HG03442 (cell line): Measurements from ENCODE around the gene WDFY2.

Source experiments
- ATAC-seq: cut with Tn5 transposase; IDR thresholded peaks from one replicate; pipeline ENCODE4 v1.9.1; 2021; ENCODE audit warnings: mild to moderate bottlenecking, moderate library complexity; ENCODE audit not compliant: unreplicated experiment

WDFY2 gene

DNA sequence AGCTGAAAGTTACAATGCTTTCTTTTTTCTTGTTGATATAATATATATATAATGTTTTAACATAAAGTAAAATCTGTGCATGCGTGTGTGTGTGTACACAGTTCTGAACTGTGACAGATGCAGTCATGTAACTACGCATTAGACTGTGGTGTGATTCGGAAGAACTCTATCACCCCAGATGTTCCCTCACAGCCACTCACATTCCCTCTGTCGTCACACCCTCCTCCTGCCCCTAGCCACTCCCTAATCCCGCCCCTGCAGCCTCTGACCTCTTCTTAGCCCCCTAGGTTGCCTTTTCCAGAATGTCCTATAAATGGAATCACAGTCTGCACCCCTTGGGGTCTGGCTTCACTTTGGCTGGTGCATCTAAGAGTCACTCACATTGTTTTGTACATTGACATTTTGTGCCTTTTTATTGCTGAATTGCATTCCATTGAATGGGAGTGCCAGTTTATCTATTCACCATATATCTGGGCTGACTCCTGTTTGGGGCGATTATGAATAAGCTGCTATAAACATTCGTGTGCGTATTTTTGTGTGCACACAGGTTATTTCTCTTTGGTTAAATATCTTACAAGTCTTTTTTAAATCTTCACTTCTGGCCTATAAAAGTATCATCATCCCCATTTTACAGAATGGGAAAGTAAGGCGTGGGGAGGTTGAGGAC is 199.3 kb downstream of the WDFY2 start:
- no peak for ATAC-seq

DNA sequence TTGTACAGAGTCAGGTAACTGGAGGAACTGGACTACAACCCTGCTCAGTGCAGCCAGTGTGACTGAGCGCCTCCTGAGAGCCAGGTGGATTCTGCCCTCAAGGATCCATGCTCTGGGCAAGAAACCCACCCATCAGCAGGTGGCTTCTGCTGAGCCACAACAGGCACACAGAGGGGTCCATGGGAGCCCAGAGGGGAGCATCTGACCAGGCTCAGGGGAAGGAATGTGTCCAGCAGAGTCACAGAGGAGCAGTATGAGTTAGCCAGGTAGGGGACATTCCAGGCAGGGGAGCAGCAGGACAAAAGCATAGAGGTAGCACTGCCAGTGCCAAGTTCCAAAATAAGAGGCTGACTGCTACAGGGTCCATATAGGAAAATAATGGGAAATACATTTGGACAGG is 199.8 kb downstream of the WDFY2 start:
- no peak for ATAC-seq

DNA sequence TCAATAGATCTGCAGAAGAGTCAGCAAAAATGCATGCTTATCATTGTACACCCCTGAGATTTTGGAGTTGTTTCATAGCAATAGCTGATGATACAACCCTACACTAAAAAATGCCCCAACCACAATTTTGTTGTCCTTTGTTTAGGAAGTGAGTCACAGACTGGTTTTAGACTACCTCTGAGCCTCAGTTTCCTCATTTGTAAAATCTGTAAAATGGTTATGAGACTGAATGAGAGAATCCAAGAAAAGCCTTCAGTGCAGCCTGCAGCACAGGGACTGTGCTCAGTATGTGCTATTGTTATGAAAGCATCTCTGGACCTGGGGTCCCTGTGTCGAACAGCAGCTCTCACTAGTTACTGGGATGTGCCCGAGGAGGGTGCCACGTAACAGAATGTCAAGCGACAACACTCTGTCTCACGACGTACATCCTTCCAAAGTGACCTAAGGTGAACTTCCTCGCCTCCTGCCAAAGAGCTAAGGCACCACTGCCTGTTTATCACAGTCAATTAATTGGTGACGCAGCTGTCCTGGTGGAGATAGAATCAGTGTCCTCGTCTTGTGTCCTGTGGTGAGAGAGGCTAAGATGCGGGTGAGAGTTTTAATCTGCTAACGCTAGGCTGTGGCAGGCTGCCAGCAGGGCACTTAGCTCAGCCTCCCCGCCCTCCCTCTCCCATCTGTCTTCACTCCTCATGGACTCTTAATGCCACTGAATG is 201.6 kb downstream of the WDFY2 start:
- no peak for ATAC-seq

DNA sequence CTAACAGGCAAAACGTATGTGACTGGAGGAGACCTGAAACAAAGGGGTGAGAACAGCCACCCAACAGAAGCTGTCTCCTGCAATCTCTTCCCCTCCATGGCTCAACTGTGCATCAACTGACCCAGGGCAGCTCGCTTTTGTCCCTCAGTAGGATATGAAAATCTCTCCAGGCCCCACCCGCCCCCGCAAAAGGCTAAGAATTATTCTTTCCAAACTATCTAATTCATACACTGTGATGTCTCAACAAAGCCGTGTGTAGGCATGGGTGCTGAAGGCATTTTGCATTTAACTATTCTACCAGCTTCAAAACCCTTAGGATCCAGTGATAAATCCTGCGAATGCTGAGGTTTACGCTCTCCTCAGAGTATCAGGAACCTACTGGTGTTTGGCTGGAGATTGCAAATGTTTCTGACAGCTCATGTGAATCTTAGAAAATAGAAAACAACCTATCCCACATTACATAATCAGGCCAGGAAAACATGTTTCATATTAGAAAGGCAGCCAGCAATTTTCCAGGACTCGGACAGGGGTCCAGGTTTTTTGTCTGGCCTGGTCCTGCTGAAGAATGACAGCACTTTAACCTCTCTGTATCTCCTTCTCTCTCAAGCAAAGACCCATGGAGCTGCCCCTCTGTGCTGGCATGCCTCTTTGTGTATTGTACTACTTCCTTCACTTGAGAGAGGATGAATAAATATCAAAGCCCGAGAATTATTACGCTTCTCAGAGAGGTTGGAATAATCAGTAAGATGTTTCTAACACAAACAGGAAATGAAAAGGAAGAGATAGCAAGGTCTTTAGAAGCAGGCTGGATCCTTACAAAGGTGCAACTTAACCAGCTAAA is 202.4 kb downstream of the WDFY2 start:
- ATAC-seq: no peak

DNA sequence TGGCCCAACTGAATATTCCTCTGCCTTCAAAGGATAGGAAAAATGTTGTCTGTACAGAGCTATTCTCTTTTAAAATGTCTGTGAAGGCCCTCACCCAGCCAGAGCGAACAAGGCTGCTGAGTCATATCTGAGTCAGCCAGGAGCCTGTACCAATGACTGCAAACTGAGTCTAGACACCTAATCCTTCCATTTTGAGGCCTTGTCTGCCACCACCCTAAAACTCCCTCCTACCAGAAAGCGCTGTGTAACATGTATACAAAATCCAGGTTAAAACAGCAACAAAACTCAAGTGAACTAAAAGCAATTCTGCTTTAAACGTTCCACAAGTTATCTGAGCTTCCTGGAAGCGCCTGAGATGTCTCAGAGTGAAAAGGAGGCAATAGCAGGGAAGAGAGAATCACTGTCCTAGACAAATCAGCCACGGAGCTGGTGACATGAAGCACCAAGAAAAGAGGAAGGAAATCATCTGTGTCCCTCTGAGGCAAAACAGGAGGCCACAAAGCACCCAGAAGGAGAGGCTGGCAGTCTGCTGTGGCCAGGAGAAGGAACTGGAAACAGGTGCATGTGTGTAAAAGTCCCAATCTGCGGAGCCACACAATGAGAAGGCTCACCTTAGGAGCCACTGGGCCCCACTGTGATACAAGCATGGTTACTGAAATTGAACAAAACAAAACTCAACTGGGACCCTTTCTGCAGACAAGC is 209.5 kb downstream of the WDFY2 start:
- peak; percentile 51 for ATAC-seq

DNA sequence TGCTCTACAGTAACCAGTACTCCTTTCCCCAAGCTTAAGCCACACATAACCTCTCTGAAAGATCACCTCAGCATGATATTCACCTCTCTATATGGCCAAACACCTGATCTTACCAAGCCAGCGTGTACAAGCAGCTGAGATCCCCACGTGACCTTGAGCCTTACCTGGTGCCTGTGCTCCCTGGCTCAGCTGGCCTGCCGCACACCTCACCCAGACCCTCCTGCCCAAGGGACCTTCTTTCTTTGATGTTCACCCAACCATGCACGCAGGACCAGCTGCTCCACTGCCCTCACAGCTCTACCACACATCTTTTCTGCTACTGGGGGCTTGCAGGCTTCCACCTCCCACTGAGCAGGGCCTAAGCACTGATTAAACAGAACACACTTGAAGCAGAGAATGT is 210.7 kb downstream of the WDFY2 start:
- no peak for ATAC-seq

DNA sequence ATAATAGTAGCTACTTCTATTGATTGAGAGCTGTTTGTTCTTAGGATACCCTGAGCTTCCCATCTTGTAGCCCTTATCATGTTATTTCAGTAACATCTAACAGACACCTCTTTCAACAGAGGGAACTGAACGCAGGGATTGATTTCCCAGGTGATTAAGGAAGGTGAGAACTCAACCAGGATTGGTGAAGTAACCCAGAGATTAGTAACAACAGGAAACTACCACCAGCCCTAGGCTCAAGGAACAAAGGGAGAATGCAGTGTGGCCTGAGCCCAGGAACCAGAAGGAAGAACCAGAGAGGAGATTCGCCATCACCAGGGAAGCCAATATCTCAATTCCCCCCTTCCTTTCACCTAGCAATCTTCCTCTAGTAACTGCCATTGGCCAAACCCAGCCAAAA is 211.2 kb downstream of the WDFY2 start:
- ATAC-seq: no peak

DNA sequence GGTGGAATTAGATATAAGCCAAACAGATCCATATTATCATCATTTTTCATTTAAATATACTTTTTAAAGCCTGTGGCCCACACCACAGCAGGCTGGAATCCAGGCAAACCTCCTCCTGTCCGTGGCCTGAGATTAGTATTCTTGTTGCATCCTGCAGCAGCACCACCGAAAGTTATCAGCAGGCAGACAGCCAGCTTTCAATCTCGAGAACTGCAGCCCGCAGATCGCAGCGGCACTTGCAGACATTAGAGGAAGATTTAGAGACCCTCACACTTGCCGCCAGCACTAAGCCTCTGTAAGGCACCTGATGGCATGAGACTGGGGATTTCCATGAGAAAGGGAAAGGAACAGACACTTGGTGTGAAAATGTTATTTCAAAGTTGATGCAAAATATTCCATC is 212.3 kb downstream of the WDFY2 start:
- ATAC-seq: no peak

DNA sequence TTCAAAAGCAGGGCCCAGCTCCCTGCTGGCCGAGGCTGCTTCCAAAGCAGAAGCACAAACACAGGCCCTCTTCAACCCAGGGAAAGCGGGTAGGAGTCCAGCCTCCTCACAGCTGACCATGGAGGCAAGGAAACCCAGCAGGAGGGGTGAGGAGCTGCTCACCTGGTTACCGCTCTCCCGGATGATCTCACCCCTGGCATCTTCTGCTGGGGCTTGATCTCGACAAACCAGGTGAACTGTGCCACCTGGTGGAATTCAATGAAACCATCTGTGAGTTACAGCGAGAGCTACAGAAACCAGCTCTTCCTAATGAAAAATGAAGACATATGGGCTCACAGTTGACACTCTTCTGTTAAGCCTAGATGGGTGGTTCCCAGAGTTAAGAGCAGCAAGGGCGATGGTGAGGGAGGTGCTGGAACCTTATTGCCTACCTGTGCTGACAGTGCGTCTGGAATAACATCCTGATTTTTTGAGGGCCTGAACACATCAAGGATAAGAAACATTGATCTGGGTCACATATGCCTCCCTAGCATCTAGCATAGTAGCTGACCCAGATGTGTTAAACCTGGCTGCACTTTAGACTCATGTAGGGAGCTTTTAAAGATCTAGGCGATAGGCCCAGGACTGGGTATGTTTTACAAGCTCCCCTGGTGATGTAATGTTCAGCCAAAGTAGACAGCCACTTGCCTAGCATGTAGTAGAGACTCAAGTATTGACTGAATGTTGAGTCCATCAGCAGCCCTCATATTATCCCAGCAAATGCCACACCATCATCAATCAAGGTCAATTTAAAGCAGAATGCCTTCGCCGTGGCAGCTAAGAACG is 213.6 kb downstream of the WDFY2 start:
- peak; percentile 33 for ATAC-seq

DNA sequence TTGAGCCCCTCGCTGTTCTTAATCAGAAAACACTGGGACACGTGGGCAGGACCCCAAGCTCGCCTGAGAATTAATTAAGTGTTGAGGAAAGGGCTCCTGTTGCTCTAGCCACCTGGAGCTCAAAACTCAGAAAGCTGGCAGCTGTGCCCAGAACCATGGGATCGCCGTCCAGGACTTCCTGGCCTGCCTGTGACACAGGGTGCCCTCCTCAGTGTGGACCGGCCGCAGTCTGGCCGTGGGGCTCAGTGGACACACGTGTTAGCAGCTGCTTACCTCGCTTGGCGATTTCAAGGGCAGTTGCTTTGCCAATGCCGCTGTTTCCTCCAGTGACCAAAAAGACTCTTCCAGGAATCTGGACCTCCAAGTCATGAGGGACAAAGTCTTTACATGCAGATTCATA is 215.0 kb downstream of the WDFY2 start:
- no peak for ATAC-seq

DNA sequence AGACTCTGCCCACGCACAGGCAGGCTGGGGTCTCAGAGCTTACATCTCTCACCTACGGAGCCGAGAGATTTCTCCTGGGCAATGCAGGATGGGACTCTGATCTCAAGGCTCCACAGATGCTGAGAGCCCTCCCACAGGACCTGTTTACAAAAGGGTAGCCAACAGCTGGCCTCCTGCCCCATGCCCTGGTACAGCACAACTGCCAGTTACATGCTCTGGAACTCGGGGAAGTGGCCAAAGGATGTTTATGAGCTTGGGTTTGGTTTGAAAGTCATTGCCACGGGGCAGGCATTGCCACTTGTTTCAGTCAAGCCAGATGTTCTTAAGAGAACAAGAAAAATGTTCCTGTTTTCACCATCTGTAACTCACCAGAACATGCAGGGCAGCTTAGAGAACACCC is 216.2 kb downstream of the WDFY2 start:
- ATAC-seq: no peak

DNA sequence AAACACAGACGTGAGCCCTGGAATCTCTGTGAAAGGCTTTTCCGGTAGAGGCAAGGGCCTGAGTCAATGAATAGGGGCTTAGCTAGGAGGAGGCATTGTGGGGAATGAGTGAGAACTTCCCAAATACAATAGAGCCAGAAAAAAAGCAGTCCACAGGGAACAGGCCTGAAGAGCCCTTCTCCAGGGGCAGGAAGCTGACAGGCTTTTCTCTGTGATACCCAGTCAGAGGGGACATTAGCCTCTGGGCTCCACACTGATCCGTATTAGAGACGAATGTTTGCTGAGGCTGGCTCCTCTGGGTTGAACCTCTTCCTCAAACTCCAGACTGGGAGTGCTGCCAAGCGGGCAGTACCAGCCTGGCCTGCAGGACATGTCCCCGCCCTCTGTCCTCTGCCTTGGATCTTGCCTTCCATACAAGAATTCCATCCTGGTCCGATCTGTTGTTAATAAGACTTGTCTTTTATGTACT is 217.4 kb downstream of the WDFY2 start:
- ATAC-seq: no peak

DNA sequence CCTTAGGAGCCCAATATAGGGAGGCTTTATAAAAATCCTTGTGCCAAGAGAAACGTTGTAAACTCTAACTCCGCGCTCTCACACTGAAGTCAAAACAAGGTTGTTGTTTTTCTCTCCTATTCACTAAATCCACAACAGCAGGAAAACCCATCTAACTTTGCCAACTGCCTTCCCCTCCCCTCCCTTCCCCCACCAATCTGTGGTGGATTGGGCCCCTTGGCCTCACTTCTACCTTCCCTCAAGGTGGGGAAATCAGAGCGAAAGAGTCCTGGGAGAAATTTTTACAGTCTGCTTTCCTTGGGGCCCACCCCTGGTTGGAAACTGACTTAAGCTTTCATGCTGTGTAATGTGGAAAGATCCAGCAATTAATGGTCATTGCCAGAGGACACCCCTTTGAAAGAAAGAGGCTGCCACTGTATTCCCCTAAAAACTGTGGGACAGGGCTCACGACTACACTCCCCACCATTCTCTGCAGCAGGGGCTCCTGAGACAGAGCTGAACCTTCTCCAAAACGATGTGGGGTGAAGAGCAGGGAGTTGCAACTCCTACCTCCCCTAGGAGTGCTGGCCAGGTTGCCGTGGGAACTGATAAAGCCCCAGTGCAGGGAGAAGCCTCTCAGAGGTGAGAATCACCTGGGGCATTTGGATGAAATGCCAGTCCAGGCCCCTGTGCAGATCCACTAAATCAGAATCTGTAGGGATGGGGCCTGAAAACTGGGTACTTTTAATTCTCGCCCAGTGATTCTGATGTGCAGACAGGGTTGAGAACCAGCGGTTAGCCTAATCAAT is 218.6 kb downstream of the WDFY2 start:
- no peak for ATAC-seq

DNA sequence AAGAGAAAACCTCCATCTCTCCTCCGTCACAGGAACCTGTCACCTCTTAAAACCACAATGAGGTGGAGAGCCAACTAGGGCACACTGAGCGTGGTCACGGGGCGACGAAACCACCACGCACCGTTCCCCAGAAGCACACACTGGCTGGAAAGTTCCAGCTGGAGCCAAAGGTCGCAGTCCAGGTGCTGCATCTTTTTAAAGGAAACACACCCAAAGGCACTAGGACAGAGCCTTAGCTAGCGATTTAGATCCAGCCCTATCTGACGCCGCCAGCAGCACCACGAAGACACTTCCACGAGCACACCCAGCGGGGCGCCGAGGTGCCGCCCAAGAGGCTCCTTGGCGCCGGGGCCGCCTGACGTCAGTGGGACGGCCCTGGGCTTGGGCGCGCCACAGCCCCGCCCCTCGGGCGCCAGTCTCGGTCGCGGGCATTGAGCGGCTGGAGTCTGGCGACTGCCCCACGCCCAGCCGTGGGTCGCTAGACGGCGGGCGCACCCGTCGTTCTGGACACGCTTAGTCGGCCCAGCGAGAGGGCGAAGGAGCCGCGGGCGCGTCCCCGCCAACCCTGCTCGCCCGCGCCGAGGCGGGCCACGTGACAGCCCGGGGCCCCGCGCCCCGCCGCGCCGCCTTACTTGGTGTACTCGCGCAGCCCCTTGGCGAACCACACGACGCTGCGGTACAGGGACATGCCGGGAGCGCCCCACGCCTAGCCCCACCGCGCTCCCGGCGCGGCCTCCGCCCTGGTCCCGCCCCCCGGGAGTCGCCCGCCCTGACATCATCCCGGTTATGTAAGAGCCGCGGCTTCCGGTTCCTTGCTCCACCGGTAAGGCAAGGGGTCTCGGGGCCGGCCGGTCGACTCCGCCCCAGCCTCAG is 219.4 kb downstream of the WDFY2 start, which contains the start of gene DHRS12:
TSS of gene DHRS12 (minus strand) at position 742 of the 873 bp plus-strand sequence. CDS start 4,504 bp downstream, outside the sequence.
- ATAC-seq: peak; percentile 80

DNA sequence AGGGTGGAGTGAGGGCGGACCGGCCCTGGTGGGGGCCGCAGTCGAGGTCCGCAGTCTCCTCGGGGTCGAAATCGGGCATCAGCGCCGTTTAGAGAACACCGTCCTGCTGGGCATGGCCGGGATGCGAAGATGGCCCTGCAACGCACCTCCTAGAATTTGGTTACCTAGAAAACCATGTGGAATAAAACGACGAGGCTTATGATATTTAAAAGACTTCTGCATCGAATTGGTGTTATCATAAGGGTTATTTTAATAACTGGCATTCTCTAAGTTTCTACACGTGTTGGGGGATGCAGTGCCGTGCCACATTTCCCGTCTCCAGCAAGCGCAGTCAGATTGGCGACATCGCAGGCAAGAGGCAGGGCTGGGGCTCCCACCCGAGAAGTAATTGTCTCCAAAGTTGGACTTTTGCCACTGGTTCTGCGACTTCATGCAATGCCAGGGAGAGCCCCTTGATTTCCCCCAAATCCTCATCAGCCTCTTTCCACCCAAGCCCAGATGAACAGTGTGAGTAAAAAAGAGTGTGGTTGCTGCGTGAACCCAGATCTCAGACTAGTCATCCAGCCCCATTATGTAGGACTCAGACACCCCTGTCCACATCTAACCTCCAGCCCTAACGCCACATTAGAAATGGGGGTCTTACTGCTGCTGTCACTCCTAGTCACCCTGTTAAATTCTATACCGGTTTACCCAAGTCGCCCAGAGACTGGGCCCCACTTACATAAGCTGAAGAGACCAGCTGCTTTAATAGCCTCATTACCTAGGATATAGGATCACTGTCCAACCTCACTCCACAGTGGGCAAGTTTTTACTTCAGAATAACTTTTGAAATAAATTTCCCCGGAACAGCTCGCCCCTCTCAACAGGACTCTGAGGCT is 220.3 kb downstream of the WDFY2 start:
- no peak for ATAC-seq

DNA sequence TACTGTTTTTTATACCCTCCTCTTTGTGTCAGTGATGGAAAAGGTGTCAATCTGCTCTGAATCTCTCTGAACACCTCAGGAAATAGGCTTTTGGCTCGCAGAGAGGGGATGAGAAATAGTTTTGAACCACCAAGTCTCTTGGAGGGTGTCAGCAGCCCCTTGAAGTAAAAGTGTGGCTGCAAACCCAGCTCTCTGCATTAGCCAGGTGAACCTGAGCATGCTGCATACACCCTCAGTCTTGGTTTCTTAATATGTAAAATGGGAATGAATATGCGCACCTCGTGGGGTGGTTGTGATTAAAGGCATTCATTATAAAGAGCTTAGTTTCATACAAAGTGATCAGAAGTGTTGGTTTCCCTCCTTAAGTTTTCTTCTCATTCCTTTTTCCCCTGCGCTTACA is 221.1 kb downstream of the WDFY2 start:
- no peak for ATAC-seq

DNA sequence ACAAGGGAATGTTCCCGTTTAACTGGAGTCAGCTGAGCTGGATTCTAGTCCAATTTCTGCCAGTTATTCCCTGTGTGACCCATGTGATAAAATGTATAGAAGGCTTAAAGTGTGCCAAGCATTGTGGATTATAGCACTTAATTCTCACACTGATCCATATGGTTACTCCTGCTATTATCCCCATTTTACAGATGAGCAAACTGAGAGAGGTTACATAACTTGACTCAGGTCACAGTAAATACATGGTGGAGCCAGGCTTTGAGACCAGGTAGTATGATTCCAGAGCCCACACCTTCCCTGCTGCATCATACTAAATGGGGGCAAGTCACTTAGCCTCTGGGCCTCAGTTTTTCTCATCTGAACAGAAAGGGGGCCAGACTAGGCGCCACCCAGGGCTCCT is 221.7 kb downstream of the WDFY2 start:
- no peak for ATAC-seq
